Endothelial cell of umbilical vein (primary cell): ENCODE measurements around the gene PLXNB3.
"Not testable (repeated sequence)": the region's sequence is repeated elsewhere in the genome, so short reads cannot be mapped to it uniquely, and the experiment has no call there.

Experiments used
- EZH2 ChIP-seq: IDR thresholded peaks from 2 replicates; pipeline ENCODE4 v1.6.1; 2012; ENCODE audit warnings: borderline replicate concordance, low read depth, mild to moderate bottlenecking, moderate library complexity, low read length, inconsistent platforms; ENCODE audit not compliant: severe bottlenecking
- POLR2A ChIP-seq: IDR thresholded peaks from 2 replicates; pipeline ENCODE4 v1.6.1; 2012; ENCODE audit warnings: low read depth, mild to moderate bottlenecking, control low read depth, low read length
- TF ChIP-seq, protein P1 (sequence below), 2 donors: IDR thresholded peaks; 1 replicate in 1 of 2; 2 replicates in 1 of 2; pipeline ENCODE4 v1.5.1; 2011; ENCODE audit warnings: low read length in 2 of 2, mild to moderate bottlenecking in 2 of 2, moderate library complexity in 2 of 2, control low read depth in 1 of 2, inconsistent platforms in 1 of 2, low read depth in 1 of 2; ENCODE audit not compliant: insufficient read depth in 1 of 2; ENCODE audit errors: extremely low read depth in 1 of 2

DNA sequence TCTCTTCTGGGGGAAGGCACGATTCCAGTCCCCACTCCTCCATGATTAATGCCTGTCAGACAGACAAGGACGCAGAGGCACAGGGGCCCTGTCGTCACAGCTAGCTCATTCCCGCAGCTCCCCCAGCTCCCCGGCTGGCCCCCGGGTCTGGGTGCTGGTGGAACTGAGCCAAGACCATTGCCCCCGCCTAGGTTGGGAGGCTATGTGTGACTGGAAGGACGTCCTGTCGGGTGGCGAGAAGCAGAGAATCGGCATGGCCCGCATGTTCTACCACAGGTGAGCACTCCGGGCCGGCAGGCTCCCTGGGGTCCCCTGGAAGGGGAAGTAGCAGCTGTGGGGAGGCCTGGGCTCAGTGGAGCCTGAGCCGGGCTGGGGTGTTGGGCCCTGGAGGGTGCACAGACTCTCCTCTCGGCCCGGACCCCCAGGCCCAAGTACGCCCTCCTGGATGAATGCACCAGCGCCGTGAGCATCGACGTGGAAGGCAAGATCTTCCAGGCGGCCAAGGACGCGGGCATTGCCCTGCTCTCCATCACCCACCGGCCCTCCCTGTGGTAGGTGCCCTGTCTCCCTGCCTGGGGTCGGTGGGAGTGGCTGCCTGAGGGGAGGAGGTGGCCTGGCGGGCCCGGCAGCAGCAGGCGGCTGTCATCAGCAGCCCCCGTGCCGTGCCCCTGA lies 21.1 kb upstream of the PLXNB3 start:
- TF ChIP-seq, protein P1, sequence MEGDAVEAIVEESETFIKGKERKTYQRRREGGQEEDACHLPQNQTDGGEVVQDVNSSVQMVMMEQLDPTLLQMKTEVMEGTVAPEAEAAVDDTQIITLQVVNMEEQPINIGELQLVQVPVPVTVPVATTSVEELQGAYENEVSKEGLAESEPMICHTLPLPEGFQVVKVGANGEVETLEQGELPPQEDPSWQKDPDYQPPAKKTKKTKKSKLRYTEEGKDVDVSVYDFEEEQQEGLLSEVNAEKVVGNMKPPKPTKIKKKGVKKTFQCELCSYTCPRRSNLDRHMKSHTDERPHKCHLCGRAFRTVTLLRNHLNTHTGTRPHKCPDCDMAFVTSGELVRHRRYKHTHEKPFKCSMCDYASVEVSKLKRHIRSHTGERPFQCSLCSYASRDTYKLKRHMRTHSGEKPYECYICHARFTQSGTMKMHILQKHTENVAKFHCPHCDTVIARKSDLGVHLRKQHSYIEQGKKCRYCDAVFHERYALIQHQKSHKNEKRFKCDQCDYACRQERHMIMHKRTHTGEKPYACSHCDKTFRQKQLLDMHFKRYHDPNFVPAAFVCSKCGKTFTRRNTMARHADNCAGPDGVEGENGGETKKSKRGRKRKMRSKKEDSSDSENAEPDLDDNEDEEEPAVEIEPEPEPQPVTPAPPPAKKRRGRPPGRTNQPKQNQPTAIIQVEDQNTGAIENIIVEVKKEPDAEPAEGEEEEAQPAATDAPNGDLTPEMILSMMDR (IDR thresholded peaks at IDR 0.05; ENCODE audit: extremely low read depth in 1 of 2, insufficient read depth in 1 of 2, low read depth in 1 of 2, low read length in 2 of 2), result not testable (repeated sequence)
- not testable (repeated sequence) for TF ChIP-seq POLR2A, EZH2
